GM12878 (cell line): Measurements from ENCODE around the gene CACNA1E. TPM values are rescaled to one million over a fixed set of nuclear protein-coding genes. Genes with fewer than 3 reads are reported as not detected.

Experiments used
- ATAC-seq: fragments of 200-7000 bp; cut with Tn5 transposase; 3 replicates; pipeline ENCODE4 v1.9.1; 2020; ENCODE audit warnings: mild to moderate bottlenecking, moderate library complexity
- BruUV-seq: library from RNA; stranded (reverse); fragments of 400-500 nt; replicated peaks from 2 replicates; lab custom pipeline; 2021; lab: Mats Ljungman, UMichigan
- CTCF ChIA-PET: fragments of 300-600 bp; sonication (Branson Sonifier 250); formaldehyde crosslinking; extraction: SDS; loops from one replicate; lab custom pipeline; 2021; ENCODE audit warnings: inconsistent platforms; lab: Yijun Ruan, JAX
- POLR2A ChIA-PET: fragments of 350-600 bp; formaldehyde crosslinking; extraction: SDS; loops from one replicate; lab custom pipeline; 2021; ENCODE audit warnings: inconsistent platforms; lab: Charles Lee
- RAD21 ChIA-PET: fragments of 300-600 bp; sonication (Branson Sonifier 250); formaldehyde crosslinking; loops from one replicate; lab custom pipeline; 2023; ENCODE audit warnings: antibody characterized with exemption; ENCODE audit not compliant: unreplicated experiment; lab: Charles Lee
- SMC1A ChIA-PET: fragments of 300-600 bp; sonication (Branson Sonifier 250); formaldehyde crosslinking; loops from one replicate; lab custom pipeline; 2023; ENCODE audit not compliant: unreplicated experiment, uncharacterized antibody; lab: Charles Lee
- DNase-seq: peaks from one replicate; pipeline ENCODE4 v3.0.0-alpha.2; 2011; ENCODE audit warnings: low read depth, low spot score
- FAIRE-seq: peaks from 3 replicates; lab custom pipeline; 2011; peaks lifted over from hg19 to GRCh38; lab: Jason Lieb, UNC
- H2AFZ ChIP-seq: 2 replicates; pipeline ENCODE4 v1.6.0; 2011; ENCODE audit warnings: low read depth, low read length, control low read depth; ENCODE audit not compliant: control insufficient read depth
- H3K27ac ChIP-seq: 2 replicates; pipeline ENCODE4 v1.5.1; 2011; ENCODE audit warnings: control low read depth; ENCODE audit not compliant: control insufficient read depth, insufficient read depth
- H3K27me3 ChIP-seq, 2 experiments: replicated peaks in 1 of 2; 2 replicates each; pipeline versions ENCODE4 v1.6.0 to v1.6.1; 2011; ENCODE audit warnings: low read length in 1 of 2; ENCODE audit not compliant: control insufficient read depth in 2 of 2, insufficient read depth in 2 of 2
- H3K36me3 ChIP-seq, 2 experiments: 2 replicates each; pipeline ENCODE4 v1.5.1; 2011; ENCODE audit warnings: low read length in 1 of 2; ENCODE audit not compliant: control insufficient read depth in 2 of 2, insufficient read depth in 2 of 2
- H3K4me1 ChIP-seq: 2 replicates; pipeline ENCODE4 v1.6.1; 2011; ENCODE audit warnings: mild to moderate bottlenecking, low read length, moderate library complexity, mixed read lengths; ENCODE audit not compliant: control insufficient read depth, insufficient read depth
- H3K4me2 ChIP-seq: 2 replicates; pipeline ENCODE4 v1.6.0; 2011; ENCODE audit warnings: control low read depth; ENCODE audit not compliant: control insufficient read depth, insufficient read depth
- H3K4me3 ChIP-seq: fragments of 200-600 bp; sonication (generic); 2 replicates; pipeline ENCODE4 v1.5.1; 2016
- H3K79me2 ChIP-seq: 2 replicates; pipeline ENCODE4 v1.6.0; 2011; ENCODE audit warnings: low read length; ENCODE audit not compliant: control insufficient read depth, insufficient read depth
- H3K9ac ChIP-seq: 2 replicates; pipeline ENCODE4 v1.8.0; 2011; ENCODE audit warnings: low read length, control low read depth, mixed read lengths; ENCODE audit not compliant: control insufficient read depth, insufficient read depth
- H3K9me3 ChIP-seq: replicated peaks from 3 replicates; pipeline ENCODE4 v1.5.1; 2011; ENCODE audit warnings: mild to moderate bottlenecking, low read length; ENCODE audit not compliant: control insufficient read depth, insufficient read depth
- H4K20me1 ChIP-seq: 2 replicates; pipeline ENCODE4 v1.6.0; 2011; ENCODE audit not compliant: control insufficient read depth, insufficient read depth
- ATF7 ChIP-seq: fragments of 450-650 bp; IDR thresholded peaks from 2 replicates; pipeline ENCODE4 v1.6.1; 2016; ENCODE audit warnings: low read depth, mild to moderate bottlenecking
- BCL11A ChIP-seq: IDR thresholded peaks from 2 replicates; pipeline ENCODE4 v1.6.1; 2011; ENCODE audit warnings: low read depth, low read length
- CHD2 ChIP-seq: IDR thresholded peaks from 2 replicates; pipeline ENCODE4 v1.6.1; 2011; ENCODE audit warnings: low read depth, low read length, improper control_type of control experiment, borderline replicate concordance
- EED ChIP-seq: sonication (generic); IDR thresholded peaks from 2 replicates; pipeline ENCODE4 v1.6.1; 2016; ENCODE audit warnings: antibody characterized with exemption, low read depth
- ESRRA ChIP-seq: IDR thresholded peaks from 2 replicates; pipeline ENCODE4 v1.6.1; 2012; ENCODE audit warnings: mild to moderate bottlenecking, low read length, improper control_type of control experiment
- GATAD2B ChIP-seq: fragments of 450-650 bp; conservative IDR thresholded peaks from 2 replicates; pipeline ENCODE4 v1.6.1; 2017; ENCODE audit warnings: low read depth, mild to moderate bottlenecking, moderate library complexity
- HDAC6 ChIP-seq: fragments of 200-600 bp; sonication (generic); IDR thresholded peaks from one replicate; pipeline ENCODE4 v1.8.0; 2017; ENCODE audit warnings: antibody characterized with exemption; ENCODE audit not compliant: unreplicated experiment
- HDGF ChIP-seq: fragments of 450-650 bp; IDR thresholded peaks from 2 replicates; pipeline ENCODE4 v1.6.1; 2016; ENCODE audit warnings: antibody characterized with exemption
- IKZF1 ChIP-seq: fragments of 450-650 bp; conservative IDR thresholded peaks from 2 replicates; pipeline ENCODE4 v1.6.1; 2017; ENCODE audit warnings: antibody characterized with exemption, mild to moderate bottlenecking
- MYB ChIP-seq: fragments of 150-350 bp; IDR thresholded peaks from 2 replicates; pipeline ENCODE4 v1.6.1; 2014; ENCODE audit warnings: mild to moderate bottlenecking, low read depth, low read length, borderline replicate concordance
- NRF1 ChIP-seq: conservative IDR thresholded peaks from 2 replicates; pipeline ENCODE4 v1.6.1; 2011; ENCODE audit warnings: mild to moderate bottlenecking, low read depth, low read length, improper control_type of control experiment
- PAX8 ChIP-seq: fragments of 450-650 bp; IDR thresholded peaks from 2 replicates; pipeline ENCODE4 v1.6.1; 2017; ENCODE audit warnings: mild to moderate bottlenecking, moderate library complexity
- PML ChIP-seq: IDR thresholded peaks from 2 replicates; pipeline ENCODE4 v1.6.1; 2012; ENCODE audit warnings: low read length, inconsistent platforms
- POLR2A ChIP-seq: IDR thresholded peaks from 2 replicates; pipeline ENCODE4 v1.6.1; 2011; ENCODE audit warnings: low read depth, mild to moderate bottlenecking, low read length
- POLR2AphosphoS2 ChIP-seq: IDR thresholded peaks from 2 replicates; pipeline ENCODE4 v1.6.1; 2011; ENCODE audit warnings: low read depth, mild to moderate bottlenecking, low read length, improper control_type of control experiment, moderate library complexity
- POU2F2 ChIP-seq: IDR thresholded peaks from 3 replicates; pipeline ENCODE4 v1.6.1; 2011; ENCODE audit warnings: low read depth, mild to moderate bottlenecking, low read length, borderline replicate concordance
- RB1 ChIP-seq: fragments of 450-650 bp; formaldehyde crosslinking; IDR thresholded peaks from 2 replicates; pipeline ENCODE4 v1.6.1; 2017; ENCODE audit warnings: mild to moderate bottlenecking, borderline replicate concordance
- RCOR1 ChIP-seq: conservative IDR thresholded peaks from 2 replicates; pipeline ENCODE4 v1.6.1; 2012; ENCODE audit warnings: low read depth, low read length, improper control_type of control experiment
- SIN3A ChIP-seq: IDR thresholded peaks from 2 replicates; pipeline ENCODE4 v1.6.1; 2012; ENCODE audit warnings: low read depth, low read length, improper control_type of control experiment
- SMAD1 ChIP-seq: fragments of 450-650 bp; IDR thresholded peaks from 2 replicates; pipeline ENCODE4 v1.6.1; 2018; ENCODE audit warnings: mild to moderate bottlenecking, low read depth; ENCODE audit not compliant: partially characterized antibody
- STAT1 ChIP-seq: fragments of 450-650 bp; conservative IDR thresholded peaks from 2 replicates; pipeline ENCODE4 v1.6.1; 2014; ENCODE audit warnings: antibody characterized with exemption, mild to moderate bottlenecking
- TAF1 ChIP-seq: IDR thresholded peaks from 2 replicates; pipeline ENCODE4 v1.6.1; 2011; ENCODE audit warnings: mild to moderate bottlenecking, low read depth, low read length, borderline replicate concordance
- TCF12 ChIP-seq: IDR thresholded peaks from 2 replicates; pipeline ENCODE4 v1.6.1; 2011; ENCODE audit warnings: low read depth, mild to moderate bottlenecking, low read length
- ZNF207 ChIP-seq: fragments of 450-650 bp; IDR thresholded peaks from 2 replicates; pipeline ENCODE4 v1.6.1; 2014; ENCODE audit warnings: antibody characterized with exemption, mild to moderate bottlenecking, borderline replicate concordance
- WGBS: methylation state at CpG from one replicate; pipeline ENCODE4 v1.1.6; 2016; ENCODE audit warnings: low lambda C conversion rate; ENCODE audit not compliant: insufficient replicate concordance, insufficient coverage; ENCODE audit errors: missing lambda C conversion rate; 5-methylcytosine and 5-hydroxymethylcytosine counted together
- in situ Hi-C: fragments of 300-500 bp; cut with MboI; formaldehyde crosslinking; loops from 9 replicates; pipeline ENCODE4 v1.14.3; 2018; ENCODE audit warnings: mixed read lengths
- intact Hi-C: fragments of 100-400 bp; cut with micrococcal nuclease; formaldehyde crosslinking; loops from one replicate; pipeline ENCODE4 v1.14.2; 2022; ENCODE audit not compliant: unreplicated experiment
- polyA plus RNA-seq, 11 experiments: library from polyadenylated mRNA; depleted of rRNA in 4 of 11; unstranded in 6 of 11; stranded (reverse) in 5 of 11; fragments of >200 nt; fragmentation: Nextera tagmentation in 4 of 11; fragmentation: Illumina TruSeq in 1 of 11; extraction: Ambion mirVana in 4 of 11; extraction: Trizol in 1 of 11; gene quantifications; 1 replicate in 1 of 11; 2 replicates in 10 of 11; pipeline versions ENCODE4 v1.2.1 to v1.2.3, GENCODE V29; 2011 to 2016; ENCODE audit warnings: inconsistent platforms in 2 of 11, missing spikeins in 2 of 11, low read depth in 1 of 11
- total RNA-seq, 4 experiments: library from RNA; depleted of rRNA in 3 of 4; stranded (reverse); fragments of >200 nt in 3 of 4; fragmentation: Illumina TruSeq in 1 of 4; extraction: Trizol in 1 of 4; gene quantifications; 2 replicates each; pipeline versions ENCODE4 v1.2.1 to v1.2.3, GENCODE V29; 2013 to 2021
- TF ChIP-seq, protein P1 (sequence below): fragments of 450-650 bp; IDR thresholded peaks from 2 replicates; pipeline ENCODE4 v1.6.1; 2016; ENCODE audit warnings: mild to moderate bottlenecking

CACNA1E gene
- total and polyA plus RNA-seq, 10 of the 15 experiments (the other 5 are each of a cell fraction or from before 2014, with no cell fraction given) = 0.57 to 22.0 (median 8.5) TPM

DNA sequence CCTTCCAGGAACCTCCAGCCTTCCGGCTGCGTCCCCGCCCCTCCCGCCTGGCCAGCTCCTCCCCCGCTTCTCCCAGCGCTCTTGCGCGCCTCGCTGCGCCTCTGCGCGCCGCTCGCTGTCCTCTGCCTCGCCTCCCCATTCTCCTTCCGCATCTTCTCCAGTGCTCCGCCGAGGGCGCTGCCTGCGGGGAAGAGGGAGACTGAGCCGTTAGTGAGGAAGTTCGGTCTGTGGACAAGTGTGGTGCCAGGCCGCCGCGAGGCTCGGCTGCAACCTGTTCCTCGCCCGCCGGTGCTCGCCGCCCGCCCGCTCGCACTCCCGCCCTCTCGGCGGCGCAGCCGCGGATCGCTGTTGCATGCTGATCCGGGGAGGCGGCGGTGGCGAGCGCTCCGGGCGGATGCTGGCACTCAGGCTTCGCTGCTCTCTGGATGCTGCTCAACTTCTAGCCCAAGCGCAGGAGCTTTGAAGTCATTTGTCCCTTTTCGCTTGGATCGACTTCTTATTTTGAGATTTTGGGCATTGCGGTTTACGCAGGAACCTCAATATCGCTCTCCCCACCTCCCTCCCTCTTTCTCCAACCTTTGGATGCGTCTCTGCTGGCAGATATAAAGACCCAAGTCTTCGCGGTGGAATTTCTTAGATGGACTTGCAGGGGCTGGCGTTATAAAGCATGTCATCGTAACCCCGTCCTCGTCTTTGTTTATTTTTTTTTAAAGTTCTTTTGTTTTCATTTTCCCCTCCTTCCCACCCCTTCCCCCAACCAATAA, 614 bp upstream of the CACNA1E start:
- ChIA-PET RAD21 (interaction anchor here (0.7 to 17.7 kb wide), 18 partner anchors 9 to 909 kb away, joined by 3 to 299 read pairs (median 5); partner anchors contain the start of gene GLUL), CTCF (interaction anchor here (0.6 to 16.8 kb wide), 15 partner anchors 8 to 598 kb away, joined by 3 to 319 read pairs (median 4); no protein-coding TSS in a partner anchor), SMC1A (interaction anchor here (0.8 to 21.3 kb wide), 23 partner anchors 11 to 966 kb away, joined by 3 to 260 read pairs (median 5); no protein-coding TSS in a partner anchor), POLR2A (interaction anchor here (1.0 to 13.8 kb wide), 5 partner anchors 11 to 453 kb away, joined by 3 to 135 read pairs (median 25); no protein-coding TSS in a partner anchor)
- Histone ChIP-seq H4K20me1 (peaks cover 2% of the 10 kb centered on the region; the same call in 1 of the 2 replicates), H3K27me3 (no peaks in the 10 kb centered on the region), H3K36me3 (no peaks in the 10 kb centered on the region), H3K9ac (peak overlapping the region; percentile 34; the same call in 1 of the 2 replicates), H3K79me2 (peaks cover 29% of the 10 kb centered on the region), H3K4me2 (peak overlapping the region; percentile 74), H3K9me3 (no peaks in the 10 kb centered on the region), H3K4me3 (peak overlapping the region; percentile 74), H2AFZ (peak overlapping the region; percentile 83), H3K4me1 (peaks cover 17% of the 10 kb centered on the region), H3K27ac (peak overlapping the region; percentile 22; the same call in 1 of the 2 replicates)
- FAIRE-seq (no peak), DNase-seq (no peak), ATAC-seq (peak; percentile 71)
- WGBS = 27% methylated on average over 61 of the region's 62 CpGs
- intact Hi-C loops (loop anchor here (5.0 kb wide), 2 partner anchors 80 to 105 kb away; no protein-coding TSS in a partner anchor), in situ Hi-C loops (no loop called here)
- no TSS peak for BruUV-seq
- no peak for TF ChIP-seq CHD2
- TF ChIP-seq TCF12 = peak; percentile 38; the same call in 1 of the 2 replicates
- TF ChIP-seq ATF7 = no peak
- no peak for TF ChIP-seq STAT1
- TF ChIP-seq PML = no peak
- TF ChIP-seq GATAD2B = peak; percentile 54; the same call in 1 of the 2 replicates
- TF ChIP-seq ESRRA = no peak
- TF ChIP-seq RB1 = peak; percentile 86; the same call in 1 of the 2 replicates
- TF ChIP-seq HDAC6 = peak; percentile 77
- 0 out of 2 replicates have a peak, but pooled peaks have one; percentile 47 for TF ChIP-seq POLR2AphosphoS2
- peak; percentile 24 for TF ChIP-seq SMAD1
- 0 out of 2 replicates have a peak, but pooled peaks have one; percentile 39 for TF ChIP-seq ZNF207
- TF ChIP-seq IKZF1 = peak; percentile 82
- 0 out of 2 replicates have a peak, but pooled peaks have one; percentile 23 for TF ChIP-seq TAF1
- 0 out of 2 replicates have a peak, but pooled peaks have one; percentile 2 for TF ChIP-seq BCL11A
- TF ChIP-seq, protein P1, sequence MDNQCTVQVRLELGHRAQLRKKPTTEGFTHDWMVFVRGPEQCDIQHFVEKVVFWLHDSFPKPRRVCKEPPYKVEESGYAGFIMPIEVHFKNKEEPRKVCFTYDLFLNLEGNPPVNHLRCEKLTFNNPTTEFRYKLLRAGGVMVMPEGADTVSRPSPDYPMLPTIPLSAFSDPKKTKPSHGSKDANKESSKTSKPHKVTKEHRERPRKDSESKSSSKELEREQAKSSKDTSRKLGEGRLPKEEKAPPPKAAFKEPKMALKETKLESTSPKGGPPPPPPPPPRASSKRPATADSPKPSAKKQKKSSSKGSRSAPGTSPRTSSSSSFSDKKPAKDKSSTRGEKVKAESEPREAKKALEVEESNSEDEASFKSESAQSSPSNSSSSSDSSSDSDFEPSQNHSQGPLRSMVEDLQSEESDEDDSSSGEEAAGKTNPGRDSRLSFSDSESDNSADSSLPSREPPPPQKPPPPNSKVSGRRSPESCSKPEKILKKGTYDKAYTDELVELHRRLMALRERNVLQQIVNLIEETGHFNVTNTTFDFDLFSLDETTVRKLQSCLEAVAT = peak; percentile 50
- TF ChIP-seq POLR2A = peak; percentile 71
- peak; percentile 27; the same call in 1 of the 2 replicates for TF ChIP-seq EED
- no peak for TF ChIP-seq MYB
- no peak; the same call in 1 of the 2 replicates for TF ChIP-seq RCOR1
- 0 out of 2 replicates have a peak, but pooled peaks have one; percentile 33 for TF ChIP-seq HDGF
- TF ChIP-seq NRF1 = 0 out of 2 replicates have a peak, but pooled peaks have one; percentile 7
- TF ChIP-seq POU2F2 = no peak
- no peak for TF ChIP-seq PAX8
- TF ChIP-seq SIN3A = no peak
